SU-DHL-6 (cell line): Measurements from ENCODE around the gene TIMM21.

Experiments used
- H2AFZ ChIP-seq: fragments of 200-600 bp; sonication (generic); 2 replicates; pipeline ENCODE4 v1.6.1; 2014; ENCODE audit warnings: low read depth, mild to moderate bottlenecking, moderate library complexity, mixed read lengths, antibody characterized with exemption, low read length; ENCODE audit not compliant: severe bottlenecking
- H3F3A ChIP-seq: fragments of 200-600 bp; shearing (Covaris generic); 2 replicates; pipeline ENCODE4 v1.6.0; 2016; ENCODE audit warnings: antibody characterized with exemption, mild to moderate bottlenecking; ENCODE audit not compliant: insufficient read depth
- H3K27ac ChIP-seq: fragments of 200-600 bp; sonication (generic); 2 replicates; pipeline ENCODE4 v1.5.1; 2016; ENCODE audit warnings: low read depth, mild to moderate bottlenecking, low read length, moderate library complexity, mixed read lengths
- H3K27me3 ChIP-seq: fragments of 200-600 bp; sonication (generic), shearing (Covaris generic); 2 replicates; pipeline ENCODE4 v1.6.0; 2014; ENCODE audit warnings: mild to moderate bottlenecking, low read length
- H3K36me3 ChIP-seq: fragments of 200-600 bp; sonication (generic); 2 replicates; pipeline ENCODE4 v1.6.1; 2014; ENCODE audit warnings: mild to moderate bottlenecking, low read length, mixed read lengths
- H3K4me2 ChIP-seq: fragments of 300-600, 200-600 bp; shearing (Covaris generic), sonication (generic); 2 replicates; pipeline ENCODE4 v1.6.0; 2014; ENCODE audit warnings: low read length, low read depth, mild to moderate bottlenecking; ENCODE audit not compliant: poor library complexity, severe bottlenecking
- H3K4me3 ChIP-seq: fragments of 200-600 bp; sonication (generic); 2 replicates; pipeline ENCODE4 v1.5.1; 2014; ENCODE audit warnings: antibody characterized with exemption, low read length, mild to moderate bottlenecking, mixed read lengths; ENCODE audit not compliant: insufficient read depth, poor library complexity, severe bottlenecking
- H3K79me2 ChIP-seq: fragments of 200-600 bp; sonication (generic); 2 replicates; pipeline ENCODE4 v1.6.1; 2014; ENCODE audit warnings: mild to moderate bottlenecking, low read length, moderate library complexity; ENCODE audit not compliant: insufficient read depth
- H3K9ac ChIP-seq: fragments of 200-600 bp; sonication (generic); 2 replicates; pipeline ENCODE4 v1.7.0; 2014; ENCODE audit warnings: mild to moderate bottlenecking, low read length
- H3K9me2 ChIP-seq: fragments of 200-600 bp; sonication (generic); replicated peaks from 2 replicates; pipeline ENCODE4 v1.6.1; 2014; ENCODE audit warnings: low read length; ENCODE audit not compliant: insufficient read depth
- H3K9me3 ChIP-seq: fragments of 200-600 bp; sonication (generic); 2 replicates; pipeline ENCODE4 v1.6.1; 2014; ENCODE audit warnings: low read length, mixed read lengths; ENCODE audit not compliant: insufficient read depth
- H4K20me1 ChIP-seq: fragments of 200-600 bp; sonication (generic); 2 replicates; pipeline ENCODE4 v1.6.1; 2014; ENCODE audit warnings: low read depth, mild to moderate bottlenecking, antibody characterized with exemption, low read length, moderate library complexity, mixed read lengths
- EZH2phosphoT487 ChIP-seq: fragments of 200-600 bp; sonication (generic), shearing (Covaris generic); conservative IDR thresholded peaks from 2 replicates; pipeline ENCODE4 v1.6.1; 2018; ENCODE audit warnings: mild to moderate bottlenecking, antibody characterized with exemption, low read length, moderate library complexity, mixed read lengths
- TF ChIP-seq, protein P1 (sequence below): fragments of 200-600 bp; sonication (generic); IDR thresholded peaks from one replicate; pipeline ENCODE4 v1.5.1; 2017; ENCODE audit warnings: antibody characterized with exemption, mild to moderate bottlenecking, low read length, moderate library complexity; ENCODE audit not compliant: insufficient read depth, poor library complexity, severe bottlenecking

TIMM21 gene

DNA sequence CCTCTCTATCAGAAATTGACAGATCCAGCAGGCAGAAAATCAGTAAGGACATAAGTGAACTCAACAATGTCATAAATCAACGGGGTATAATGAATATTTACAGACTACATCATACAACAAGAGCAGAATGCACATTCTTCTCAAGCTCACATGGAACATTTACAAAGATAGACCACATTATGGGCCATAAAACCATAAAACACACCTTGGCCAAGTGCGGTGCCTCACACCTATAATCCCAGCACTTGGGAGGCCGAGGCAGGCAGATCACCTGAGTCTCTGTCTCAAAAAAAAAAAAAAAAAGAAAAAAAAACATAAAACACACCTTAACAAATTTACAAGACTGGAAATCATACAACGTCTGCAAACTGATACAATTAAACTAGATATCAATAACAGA is 37.3 kb upstream of the TIMM21 start:
- no peak overlapping the region for H3K27ac ChIP-seq
- H3K4me3 ChIP-seq: no peak overlapping the region
- H3K36me3 ChIP-seq: no peaks in the 10 kb centered on the region
- H3K9ac ChIP-seq: no peak overlapping the region
- H4K20me1 ChIP-seq: no peaks in the 10 kb centered on the region
- H3K9me2 ChIP-seq: no peaks in the 10 kb centered on the region
- no peak overlapping the region for H2AFZ ChIP-seq
- H3K4me2 ChIP-seq: no peak overlapping the region
- no peaks in the 10 kb centered on the region for H3K9me3 ChIP-seq
- H3K27me3 ChIP-seq: no peaks in the 10 kb centered on the region
- no peaks in the 10 kb centered on the region for H3K79me2 ChIP-seq
- no peaks in the 10 kb centered on the region for H3F3A ChIP-seq
- TF ChIP-seq, protein P1, sequence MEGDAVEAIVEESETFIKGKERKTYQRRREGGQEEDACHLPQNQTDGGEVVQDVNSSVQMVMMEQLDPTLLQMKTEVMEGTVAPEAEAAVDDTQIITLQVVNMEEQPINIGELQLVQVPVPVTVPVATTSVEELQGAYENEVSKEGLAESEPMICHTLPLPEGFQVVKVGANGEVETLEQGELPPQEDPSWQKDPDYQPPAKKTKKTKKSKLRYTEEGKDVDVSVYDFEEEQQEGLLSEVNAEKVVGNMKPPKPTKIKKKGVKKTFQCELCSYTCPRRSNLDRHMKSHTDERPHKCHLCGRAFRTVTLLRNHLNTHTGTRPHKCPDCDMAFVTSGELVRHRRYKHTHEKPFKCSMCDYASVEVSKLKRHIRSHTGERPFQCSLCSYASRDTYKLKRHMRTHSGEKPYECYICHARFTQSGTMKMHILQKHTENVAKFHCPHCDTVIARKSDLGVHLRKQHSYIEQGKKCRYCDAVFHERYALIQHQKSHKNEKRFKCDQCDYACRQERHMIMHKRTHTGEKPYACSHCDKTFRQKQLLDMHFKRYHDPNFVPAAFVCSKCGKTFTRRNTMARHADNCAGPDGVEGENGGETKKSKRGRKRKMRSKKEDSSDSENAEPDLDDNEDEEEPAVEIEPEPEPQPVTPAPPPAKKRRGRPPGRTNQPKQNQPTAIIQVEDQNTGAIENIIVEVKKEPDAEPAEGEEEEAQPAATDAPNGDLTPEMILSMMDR: no peak

GRCh38 chr18:74113711-74114110 is 34.6 kb upstream of the TIMM21 start:
- Histone ChIP-seq H3K27ac (no peak overlapping the region), H4K20me1 (no peaks in the 10 kb centered on the region), H3K4me2 (no peak overlapping the region), H3K79me2 (no peaks in the 10 kb centered on the region), H3K9me2 (no peaks in the 10 kb centered on the region), H3K4me3 (no peak overlapping the region), H3K9ac (no peak overlapping the region), H3F3A (no peaks in the 10 kb centered on the region), H2AFZ (no peak overlapping the region), H3K36me3 (no peaks in the 10 kb centered on the region), H3K27me3 (no peaks in the 10 kb centered on the region), H3K9me3 (no peaks in the 10 kb centered on the region)
- TF ChIP-seq EZH2phosphoT487: no peak
- TF ChIP-seq, protein P1: no peak

GRCh38 chr18:74114116-74114515 is 34.2 kb upstream of the TIMM21 start:
- Histone ChIP-seq H3K79me2 (no peaks in the 10 kb centered on the region), H3K4me2 (no peak overlapping the region), H3K36me3 (no peaks in the 10 kb centered on the region), H2AFZ (no peak overlapping the region), H4K20me1 (no peaks in the 10 kb centered on the region), H3F3A (no peaks in the 10 kb centered on the region), H3K27ac (no peak overlapping the region), H3K27me3 (no peaks in the 10 kb centered on the region), H3K9me2 (no peaks in the 10 kb centered on the region), H3K4me3 (no peak overlapping the region), H3K9ac (no peak overlapping the region), H3K9me3 (no peaks in the 10 kb centered on the region)
- TF ChIP-seq, protein P1: no peak
- no peak for TF ChIP-seq EZH2phosphoT487

GRCh38 chr18:74115046-74115445 is 33.3 kb upstream of the TIMM21 start:
- Histone ChIP-seq H3K27me3 (no peaks in the 10 kb centered on the region), H3K36me3 (no peaks in the 10 kb centered on the region), H2AFZ (no peak overlapping the region), H3K4me2 (no peak overlapping the region), H3K9me3 (no peaks in the 10 kb centered on the region), H4K20me1 (no peaks in the 10 kb centered on the region), H3K9me2 (no peaks in the 10 kb centered on the region), H3K79me2 (no peaks in the 10 kb centered on the region), H3K27ac (no peak overlapping the region), H3K4me3 (no peak overlapping the region), H3K9ac (no peak overlapping the region), H3F3A (no peaks in the 10 kb centered on the region)
- TF ChIP-seq EZH2phosphoT487: no peak
- TF ChIP-seq, protein P1: no peak
